GM19351 (cell line): ENCODE data around the gene ACTR2.
"Not testable (repeated sequence)": the region's sequence is repeated elsewhere in the genome, so short reads cannot be mapped to it uniquely, and the experiment has no call there.

Experiments
- ATAC-seq: cut with Tn5 transposase; IDR thresholded peaks from one replicate; pipeline ENCODE4 v1.9.1; 2021; ENCODE audit warnings: mild to moderate bottlenecking, moderate library complexity; ENCODE audit not compliant: unreplicated experiment

The ACTR2 gene

GRCh38 chr2:65228263-65228750 lies 676 bp downstream of the ACTR2 start:
- ATAC-seq: peak; percentile 25

GRCh38 chr2:65231121-65231520 lies 3.5 kb downstream of the ACTR2 start:
- no peak for ATAC-seq

GRCh38 chr2:65231892-65232477 lies 4.4 kb downstream of the ACTR2 start:
- peak; percentile 21 for ATAC-seq

GRCh38 chr2:65232636-65233035 lies 5.0 kb downstream of the ACTR2 start:
- peak; percentile 46 for ATAC-seq

GRCh38 chr2:65240657-65241056 lies 13.0 kb downstream of the ACTR2 start:
- ATAC-seq: no peak

GRCh38 chr2:65244452-65244851 lies 16.8 kb downstream of the ACTR2 start:
- not testable (repeated sequence) for ATAC-seq

- ATAC-seq: no peak
Measured at GRCh38 chr2:65252640-65253039, 25.0 kb downstream of the ACTR2 start.

GRCh38 chr2:65255356-65255755 lies 27.7 kb downstream of the ACTR2 start:
- no peak for ATAC-seq

GRCh38 chr2:65256054-65256453 lies 28.4 kb downstream of the ACTR2 start:
- no peak for ATAC-seq

GRCh38 chr2:65257866-65258265 lies 30.2 kb downstream of the ACTR2 start:
- not testable (repeated sequence) for ATAC-seq

GRCh38 chr2:65261676-65262075 lies 34.0 kb downstream of the ACTR2 start:
- no peak for ATAC-seq

- no peak for ATAC-seq
Measured at GRCh38 chr2:65263262-65263661, 35.6 kb downstream of the ACTR2 start.

- ATAC-seq: no peak
Measured at GRCh38 chr2:65263986-65264385, 36.4 kb downstream of the ACTR2 start.

- ATAC-seq: no peak
Measured at GRCh38 chr2:65264821-65265670, 37.4 kb downstream of the ACTR2 start.

- ATAC-seq: no peak
Measured at GRCh38 chr2:65265671-65266045, 38.0 kb downstream of the ACTR2 start.

- no peak for ATAC-seq
Measured at GRCh38 chr2:65267008-65267407, 39.4 kb downstream of the ACTR2 start.

- no peak for ATAC-seq
Measured at GRCh38 chr2:65268957-65269356, 41.3 kb downstream of the ACTR2 start.

GRCh38 chr2:65273344-65273743 lies 45.7 kb downstream of the ACTR2 start:
- ATAC-seq: no peak

GRCh38 chr2:65275141-65275915 lies 47.7 kb downstream of the ACTR2 start:
- ATAC-seq: no peak

GRCh38 chr2:65276609-65277008 lies 49.0 kb downstream of the ACTR2 start:
- no peak for ATAC-seq

GRCh38 chr2:65277118-65277517 lies 49.5 kb downstream of the ACTR2 start:
- ATAC-seq: no peak
